Astrocyte of the spinal cord (primary cell): Measurements from ENCODE around the gene LNPEP.

ENCODE experiments used
- DNase-seq: peaks from one replicate; pipeline ENCODE4 v3.0.0; 2011; ENCODE audit warnings: low read depth, low spot score
- H3K4me3 ChIP-seq: 2 replicates; pipeline ENCODE4 v1.5.1; 2011; ENCODE audit warnings: low read depth, mild to moderate bottlenecking, low read length, moderate library complexity
- CTCF ChIP-seq: IDR thresholded peaks from 2 replicates; pipeline ENCODE4 v1.5.1; 2012; ENCODE audit warnings: low read depth, mild to moderate bottlenecking, low read length, inconsistent platforms
- in situ Hi-C: cut with HindIII; loops from 2 replicates; pipeline ENCODE4 v1.10.0; 2017; ENCODE audit warnings: low sequenced_read_pairs

The LNPEP gene

GRCh38 chr5:96935559-96936430 lies at the start of gene LNPEP:
Gene LNPEP (plus strand): TSS chr5:96936080. CDS start chr5:96936156, 76 bp downstream.
- peak within 1 kb of the TSS; percentile 74 for H3K4me3 ChIP-seq
- TF ChIP-seq CTCF: no peak
- peak; percentile 98 for DNase-seq
- in situ Hi-C loops: no loop called here

GRCh38 chr5:96893342-96893741 lies 42.5 kb upstream of the LNPEP start:
- H3K4me3 ChIP-seq: no peak overlapping the region
- TF ChIP-seq CTCF: no peak
- in situ Hi-C loops: no loop called here
- peak; percentile 87 for DNase-seq

GRCh38 chr5:96896276-96896675 lies 39.6 kb upstream of the LNPEP start:
- TF ChIP-seq CTCF: no peak
- in situ Hi-C loops: no loop called here

GRCh38 chr5:96896806-96897205 lies 39.1 kb upstream of the LNPEP start:
- in situ Hi-C loops: no loop called here
- H3K4me3 ChIP-seq: no peak overlapping the region
- no peak for TF ChIP-seq CTCF
- no peak for DNase-seq

More at GRCh38 chr5:96896276-96896675, 39.6 kb upstream of the LNPEP start:
- no peak overlapping the region for H3K4me3 ChIP-seq
- DNase-seq: no peak

GRCh38 chr5:96901384-96901783 lies 34.5 kb upstream of the LNPEP start:
- no peak overlapping the region for H3K4me3 ChIP-seq
- TF ChIP-seq CTCF: peak; percentile 9
- no peak for DNase-seq
- in situ Hi-C loops: no loop called here

- no peak for DNase-seq
- H3K4me3 ChIP-seq: no peak overlapping the region
- TF ChIP-seq CTCF: no peak
- in situ Hi-C loops: no loop called here
Measured at GRCh38 chr5:96901841-96902240, 34.0 kb upstream of the LNPEP start.
